CD4-positive, alpha-beta T cell treated with Interleukin-15 for 1 hour (primary cell): ENCODE measurements around the gene ZNF641.
A peak's percentile ranks its signal among the peaks of the same experiment; 100 is the strongest.
"Not testable (repeated sequence)": the region's sequence is repeated elsewhere in the genome, so short reads cannot be mapped to it uniquely, and the experiment has no call there.

Experiments
- DNase-seq: peaks from one replicate; pipeline ENCODE4 v3.0.0-alpha.2; 2020

Gene ZNF641

GRCh38 chr12:48333680-48334079, 17.0 kb downstream of the ZNF641 start:
- not testable (repeated sequence) for DNase-seq

GRCh38 chr12:48331399-48331798, 19.3 kb downstream of the ZNF641 start:
- DNase-seq, result no peak

GRCh38 chr12:48329199-48329939, 21.4 kb downstream of the ZNF641 start:
- DNase-seq, result no peak

GRCh38 chr12:48316491-48316890, 34.2 kb downstream of the ZNF641 start:
- no peak for DNase-seq

GRCh38 chr12:48311313-48311712, 39.4 kb downstream of the ZNF641 start:
- no peak for DNase-seq

GRCh38 chr12:48307269-48307668, 43.5 kb downstream of the ZNF641 start:
- DNase-seq, result no peak

- DNase-seq, result no peak
These were observed 45.5 kb downstream of the ZNF641 start for GRCh38 chr12:48305190-48305589.

- no peak for DNase-seq
These were observed 48.4 kb downstream of the ZNF641 start for GRCh38 chr12:48302161-48302911.

- no peak for DNase-seq
These were observed 49.9 kb downstream of the ZNF641 start for GRCh38 chr12:48300774-48301173.

- DNase-seq, result peak; percentile 49
These were observed 54.0 kb downstream of the ZNF641 start for GRCh38 chr12:48296586-48297282.

- no peak for DNase-seq
These were observed 58.7 kb downstream of the ZNF641 start for GRCh38 chr12:48292040-48292439.

GRCh38 chr12:48291511-48291910, 59.2 kb downstream of the ZNF641 start:
- DNase-seq, result no peak

- no peak for DNase-seq
These were observed 62.1 kb downstream of the ZNF641 start for GRCh38 chr12:48288387-48289268.
